ENCODE measurements around the gene RBM28. TPM values are rescaled to one million over a fixed set of nuclear protein-coding genes. Genes with fewer than 3 reads are reported as not detected.
A peak's percentile ranks its signal among the peaks of the same experiment; 100 is the strongest.

RBM28 gene
- total RNA-seq (2021) = 95.7 and 100 TPM in 2 replicates
- percentile 90 among the genes with signal in this experiment for Bru-seq, nascent RNA
- percentile 94 among the genes with signal in this experiment for BruChase-seq, experiment 1, labeled RNA remaining after a 2-hour chase
- percentile 97 among the genes with signal in this experiment for BruChase-seq, experiment 2, labeled RNA remaining after a 6-hour chase
- long read RNA-seq, full-length matches to known transcripts = 116 of 165 reads
- long read RNA-seq, partial matches to known transcripts = 13 of 165 reads
- long read RNA-seq, other reads (novel, unspliced or antisense) = 36 of 165 reads

GRCh38 chr7:128343554-128344430 is at the start of gene RBM28:
TSS of gene RBM28 (minus strand) at chr7:128343908. CDS start at chr7:128343793, 115 bp downstream.
- ChIA-PET POLR2A (ENCODE audit: low non-redundant PET) (interaction anchor here (0.7 kb wide), 1 partner anchor 77 kb away, joined by 3 read pairs; no protein-coding TSS in a partner anchor), CTCF (interaction anchor here (0.5 kb wide), 2 partner anchors 275 to 744 kb away, joined by 3 to 5 read pairs; no protein-coding TSS in a partner anchor)
- BruUV-seq (replicated peaks) = no TSS peak
- peak within 1 kb of the TSS; percentile 90 for H3K27ac ChIP-seq (ENCODE audit: low read depth, low read length, poor library complexity, severe bottlenecking)
- peak within 1 kb of the TSS; percentile 71 for H3K4me3 ChIP-seq (ENCODE audit: low read depth, low read length, poor library complexity, severe bottlenecking)
- no peaks in the 10 kb centered on the region for H3K27me3 ChIP-seq (replicated peaks; ENCODE audit: insufficient read depth, low read depth, low read length, poor library complexity)
- TF ChIP-seq EZH2 (IDR thresholded peaks at IDR 0.05; ENCODE audit: borderline replicate concordance, low read depth, low read length, poor library complexity, severe bottlenecking) = no peak
- TF ChIP-seq CTCF (conservative IDR thresholded peaks at IDR 0.05; ENCODE audit: low read depth, low read length) = no peak
- intact Hi-C loops (cut with micrococcal nuclease; ENCODE audit: unreplicated experiment) = no loop called here
- no peaks in the 10 kb centered on the region for H3K9me3 ChIP-seq (ENCODE audit: low read depth, low read length, poor library complexity, severe bottlenecking)
- peaks cover 14% of the 10 kb centered on the region for H3K4me1 ChIP-seq (ENCODE audit: insufficient read depth, low read length, poor library complexity, severe bottlenecking)
- H3K36me3 ChIP-seq (ENCODE audit: insufficient read depth, low read length, poor library complexity, severe bottlenecking) = peaks cover 8% of the 10 kb centered on the region
- DNase-seq (ENCODE audit: low spot score) = peak; percentile 96

- Histone ChIP-seq H3K9me3 (ENCODE audit: low read depth, low read length, poor library complexity, severe bottlenecking) (no peaks in the 10 kb centered on the region), H3K4me1 (ENCODE audit: insufficient read depth, low read length, poor library complexity, severe bottlenecking) (peaks cover 5% of the 10 kb centered on the region), H3K4me3 (ENCODE audit: low read depth, low read length, poor library complexity, severe bottlenecking) (no peak overlapping the region), H3K27me3 (replicated peaks; ENCODE audit: insufficient read depth, low read depth, low read length, poor library complexity) (no peaks in the 10 kb centered on the region), H3K36me3 (ENCODE audit: insufficient read depth, low read length, poor library complexity, severe bottlenecking) (peaks cover 37% of the 10 kb centered on the region), H3K27ac (ENCODE audit: low read depth, low read length, poor library complexity, severe bottlenecking) (no peak overlapping the region)
- BruUV-seq (replicated peaks) = no TSS peak
- POLR2A ChIA-PET (ENCODE audit: low non-redundant PET) = no interaction called here
- CTCF ChIA-PET = no interaction called here
- no peak for DNase-seq (ENCODE audit: low spot score)
- TF ChIP-seq CTCF (conservative IDR thresholded peaks at IDR 0.05; ENCODE audit: low read depth, low read length) (no peak), EZH2 (IDR thresholded peaks at IDR 0.05; ENCODE audit: borderline replicate concordance, low read depth, low read length, poor library complexity, severe bottlenecking) (no peak)
- intact Hi-C loops (cut with micrococcal nuclease; ENCODE audit: unreplicated experiment) = no loop called here
These were observed 49.0 kb upstream of the RBM28 start for GRCh38 chr7:128392446-128393327.

- Histone ChIP-seq H3K4me3 (ENCODE audit: low read depth, low read length, poor library complexity, severe bottlenecking) (no peak overlapping the region), H3K27ac (ENCODE audit: low read depth, low read length, poor library complexity, severe bottlenecking) (no peak overlapping the region), H3K36me3 (ENCODE audit: insufficient read depth, low read length, poor library complexity, severe bottlenecking) (peaks cover 28% of the 10 kb centered on the region), H3K4me1 (ENCODE audit: insufficient read depth, low read length, poor library complexity, severe bottlenecking) (peaks cover 10% of the 10 kb centered on the region), H3K27me3 (replicated peaks; ENCODE audit: insufficient read depth, low read depth, low read length, poor library complexity) (no peaks in the 10 kb centered on the region), H3K9me3 (ENCODE audit: low read depth, low read length, poor library complexity, severe bottlenecking) (no peaks in the 10 kb centered on the region)
- ChIA-PET CTCF (no interaction called here), POLR2A (ENCODE audit: low non-redundant PET) (no interaction called here)
- DNase-seq (ENCODE audit: low spot score) = no peak
- no TSS peak for BruUV-seq (replicated peaks)
- intact Hi-C loops (cut with micrococcal nuclease; ENCODE audit: unreplicated experiment) = no loop called here
- no peak for TF ChIP-seq CTCF (conservative IDR thresholded peaks at IDR 0.05; ENCODE audit: low read depth, low read length)
- no peak for TF ChIP-seq EZH2 (IDR thresholded peaks at IDR 0.05; ENCODE audit: borderline replicate concordance, low read depth, low read length, poor library complexity, severe bottlenecking)
These were observed 48.1 kb upstream of the RBM28 start for GRCh38 chr7:128391805-128392204.

Data from A673 (cell line).